ENCODE data around the gene PPP1R3A.
"Not testable (repeated sequence)": the region's sequence is repeated elsewhere in the genome, so short reads cannot be mapped to it uniquely, and the experiment has no call there.

PPP1R3A gene

GRCh38 chr7:113936535-113936934 is 17.7 kb upstream of the PPP1R3A start:
- Histone ChIP-seq H3K27ac (no peak overlapping the region), H3K4me3 (no peak overlapping the region)
- TF ChIP-seq CTCF (IDR thresholded peaks at IDR 0.05) = no peak
- DNase-seq (ENCODE audit: low spot score) = no peak

- DNase-seq (ENCODE audit: low spot score); H3K27ac ChIP-seq; H3K4me3 ChIP-seq: not testable (repeated sequence)
Observed at GRCh38 chr7:113929389-113929788, 10.6 kb upstream of the PPP1R3A start.

- no peak for TF ChIP-seq CTCF (IDR thresholded peaks at IDR 0.05)
- no peak for DNase-seq (ENCODE audit: low spot score)
- no peak overlapping the region for H3K4me3 ChIP-seq
Observed at GRCh38 chr7:113928112-113928511, 9.3 kb upstream of the PPP1R3A start.

GRCh38 chr7:113922049-113922448 is 3.2 kb upstream of the PPP1R3A start:
- TF ChIP-seq CTCF (IDR thresholded peaks at IDR 0.05) = no peak
- no peak overlapping the region for H3K4me3 ChIP-seq
- no peak for DNase-seq (ENCODE audit: low spot score)
- H3K27ac ChIP-seq = no peak overlapping the region

More at GRCh38 chr7:113928112-113928511, 9.3 kb upstream of the PPP1R3A start:
- no peak overlapping the region for H3K27ac ChIP-seq

- Histone ChIP-seq H3K4me3 (no peak overlapping the region), H3K27ac (no peak overlapping the region)
- no peak for TF ChIP-seq CTCF (IDR thresholded peaks at IDR 0.05)
- no peak for DNase-seq (ENCODE audit: low spot score)
Observed at GRCh38 chr7:113921363-113921762, 2.6 kb upstream of the PPP1R3A start.

- TF ChIP-seq CTCF (IDR thresholded peaks at IDR 0.05) = no peak
- no peak overlapping the region for H3K27ac ChIP-seq
- H3K4me3 ChIP-seq = no peak overlapping the region
- no peak for DNase-seq (ENCODE audit: low spot score)
Observed at GRCh38 chr7:113917840-113918239, 969 bp downstream of the PPP1R3A start.

- no peak for DNase-seq (ENCODE audit: low spot score)
- TF ChIP-seq CTCF (IDR thresholded peaks at IDR 0.05) = no peak
- Histone ChIP-seq H3K27ac (no peak overlapping the region), H3K4me3 (no peak overlapping the region)
Observed at GRCh38 chr7:113915956-113916355, 2.9 kb downstream of the PPP1R3A start.

- no peak for DNase-seq (ENCODE audit: low spot score)
- no peak for TF ChIP-seq CTCF (IDR thresholded peaks at IDR 0.05)
- Histone ChIP-seq H3K27ac (no peak overlapping the region), H3K4me3 (no peak overlapping the region)
Observed at GRCh38 chr7:113912876-113913275, 5.9 kb downstream of the PPP1R3A start.
